GM10847 (cell line): ENCODE measurements around the gene AKAP12.

Experiments
- POLR2A ChIP-seq: IDR thresholded peaks from 2 replicates; pipeline ENCODE4 v1.6.1; 2011; ENCODE audit not compliant: insufficient read length; ENCODE audit errors: extremely low read depth

The AKAP12 gene

DNA sequence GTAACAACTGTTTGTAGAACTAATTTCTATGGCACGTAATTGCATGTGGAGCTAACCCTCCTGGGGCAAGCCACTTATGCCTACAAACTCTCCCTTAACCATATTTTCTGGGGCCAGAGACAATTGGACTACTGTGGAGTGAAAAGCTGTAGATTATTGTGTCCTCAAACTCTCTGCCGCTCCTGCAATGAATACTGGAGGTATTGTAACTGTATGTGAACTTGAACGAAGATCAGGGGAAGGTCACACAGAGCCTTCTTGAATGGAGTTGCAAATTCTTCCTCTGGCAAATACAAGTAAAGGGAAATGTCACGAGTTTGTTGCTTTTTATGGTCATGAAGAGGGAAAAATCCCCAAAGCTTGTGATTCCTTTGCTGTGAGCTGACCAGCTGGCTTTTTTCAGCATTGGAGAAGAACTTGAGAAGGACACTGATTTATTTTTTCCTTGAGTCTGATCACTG is 18.2 kb downstream of the AKAP12 start:
- no peak for TF ChIP-seq POLR2A

DNA sequence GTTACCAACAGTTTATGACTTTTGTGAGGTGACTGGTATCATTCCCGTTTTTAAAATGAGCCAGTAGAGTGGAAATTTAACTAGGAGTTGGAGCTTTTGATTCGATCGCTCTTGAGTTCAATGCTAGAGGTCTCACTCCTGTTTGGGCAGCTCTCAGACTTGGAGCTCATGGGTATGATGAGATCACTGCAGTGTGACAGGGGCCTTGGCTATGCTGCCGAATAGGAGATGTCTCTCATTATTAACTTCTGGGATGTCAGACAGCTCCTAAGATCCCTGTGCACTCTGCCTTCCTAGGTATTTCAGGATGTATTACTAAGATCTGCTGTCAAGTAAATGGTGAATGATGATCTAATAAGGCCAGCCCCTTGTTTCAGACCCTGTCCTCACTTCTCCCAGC is 20.4 kb downstream of the AKAP12 start:
- no peak for TF ChIP-seq POLR2A

DNA sequence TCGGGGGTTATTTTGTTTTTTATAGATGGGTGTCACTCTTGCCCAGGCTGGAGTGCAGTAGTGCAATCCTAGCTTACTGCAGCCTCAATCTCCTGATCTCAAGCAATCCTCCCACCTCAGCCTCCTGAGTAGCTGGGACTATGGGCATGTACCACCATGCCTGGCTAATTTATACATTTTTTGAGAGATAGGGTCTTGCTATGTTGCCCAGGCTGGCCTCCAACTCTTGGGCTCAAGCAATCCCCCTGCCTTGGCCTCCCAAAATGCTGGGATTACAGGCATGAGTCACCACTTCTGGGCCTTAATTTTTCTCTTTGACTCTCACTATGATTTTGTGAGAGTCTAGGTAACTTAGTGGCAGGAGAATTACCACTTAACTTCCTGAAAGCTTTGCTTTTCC is 23.3 kb downstream of the AKAP12 start:
- no peak for TF ChIP-seq POLR2A

DNA sequence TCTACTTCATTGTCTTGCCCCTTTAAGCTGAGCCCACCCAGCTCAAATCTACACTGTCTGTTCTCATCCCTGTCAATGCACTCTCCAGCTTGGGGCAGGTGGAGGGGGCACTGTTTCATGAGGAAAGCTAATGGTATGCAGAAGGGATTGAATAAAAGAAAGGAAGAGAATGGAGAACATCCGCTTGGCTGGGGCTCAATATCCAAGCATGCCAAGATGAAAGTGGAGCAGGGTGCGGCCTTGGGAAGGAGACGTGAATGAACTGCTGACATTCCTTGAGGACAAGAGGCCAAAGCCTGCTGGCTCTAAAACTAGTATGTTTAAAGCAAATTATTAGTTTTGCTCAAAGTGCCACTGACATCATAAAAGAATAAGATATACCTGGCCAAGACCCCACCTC is 24.2 kb downstream of the AKAP12 start:
- no peak for TF ChIP-seq POLR2A

DNA sequence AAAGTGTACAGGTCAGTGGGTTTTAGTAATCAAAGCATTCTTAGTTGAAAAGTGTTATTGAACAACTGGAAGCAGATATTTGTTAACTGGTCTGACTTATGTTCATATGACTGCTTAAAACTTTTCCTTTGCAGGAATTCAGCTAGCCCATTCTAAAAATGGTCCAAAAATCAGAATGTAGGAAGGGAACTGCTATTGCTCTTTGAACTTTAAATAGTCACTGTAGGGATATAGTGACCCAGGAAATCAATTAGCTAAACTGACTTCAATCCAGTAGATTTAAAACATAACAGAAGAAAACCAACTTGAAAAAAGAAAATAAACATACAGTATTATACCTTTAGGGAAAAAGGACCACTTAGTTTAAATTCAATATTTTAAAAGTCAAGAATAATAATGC is 25.5 kb downstream of the AKAP12 start:
- no peak for TF ChIP-seq POLR2A

DNA sequence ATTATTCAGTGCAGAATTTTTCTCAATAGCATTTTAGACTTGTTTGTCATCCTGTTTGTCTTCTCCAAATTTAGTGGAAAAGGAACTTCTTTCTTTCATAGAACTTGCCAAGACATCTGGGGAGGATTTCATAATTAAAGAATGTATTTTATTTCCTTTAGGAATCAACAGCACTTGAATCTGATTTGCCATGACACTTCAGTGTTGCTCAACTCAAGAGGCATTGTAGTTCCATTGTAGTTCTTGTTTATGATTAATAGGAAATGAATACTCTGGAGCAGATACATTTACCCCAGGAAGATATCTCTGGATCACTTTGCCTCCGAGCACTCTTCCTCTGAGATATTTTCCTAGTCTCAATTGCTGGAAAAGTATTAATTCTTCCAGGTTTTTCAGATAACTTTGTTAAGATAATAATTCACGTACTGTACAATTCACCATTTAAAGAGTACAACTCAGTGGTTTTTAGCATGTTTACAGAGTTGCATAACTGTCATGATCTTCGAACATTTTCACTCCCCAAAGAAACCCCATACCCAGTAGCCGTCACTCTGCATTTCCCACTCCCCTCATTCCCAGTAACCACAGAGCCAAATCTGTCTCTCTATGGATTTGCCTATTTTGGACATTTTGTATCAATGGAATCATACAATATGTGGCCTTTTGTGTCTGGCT is 29.7 kb downstream of the AKAP12 start:
- TF ChIP-seq POLR2A = no peak

DNA sequence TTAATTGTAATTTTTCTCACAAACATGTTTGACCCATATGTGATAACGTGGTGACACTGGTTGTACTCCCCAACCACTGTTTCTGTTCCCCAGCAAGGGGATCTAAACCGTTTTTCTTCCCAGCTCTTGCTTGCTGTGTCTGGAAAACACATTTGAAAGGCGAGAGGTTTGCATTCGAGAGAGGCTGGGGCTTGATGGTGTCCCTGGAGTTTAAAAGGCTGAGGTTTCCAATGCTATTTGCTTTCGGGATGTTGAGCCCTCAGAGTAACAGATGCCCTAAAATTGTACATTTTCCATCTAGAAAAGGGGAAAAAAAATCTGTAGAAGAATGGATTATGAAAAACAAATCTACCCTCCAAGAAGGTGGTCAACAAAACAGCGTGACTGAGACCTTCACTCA is 35.4 kb downstream of the AKAP12 start:
- no peak for TF ChIP-seq POLR2A

DNA sequence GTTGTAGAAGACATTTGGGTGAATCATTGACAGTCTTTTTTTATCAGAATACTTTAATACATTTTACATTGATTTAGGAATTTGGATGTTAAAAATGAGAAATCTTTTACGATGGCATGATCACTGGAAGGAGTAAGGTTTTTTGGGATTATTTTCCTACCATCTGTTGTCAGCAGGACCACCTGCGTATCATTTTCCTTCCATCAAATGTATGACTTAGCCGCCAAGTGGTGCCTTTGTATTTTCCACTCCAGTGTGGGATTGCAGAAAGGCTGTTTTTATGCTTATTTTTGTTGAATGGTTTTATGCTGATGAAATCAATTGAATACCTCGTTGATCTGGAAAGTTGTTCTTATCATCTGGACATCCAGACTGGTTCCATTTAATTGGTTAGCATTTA is 35.8 kb downstream of the AKAP12 start:
- TF ChIP-seq POLR2A = no peak

DNA sequence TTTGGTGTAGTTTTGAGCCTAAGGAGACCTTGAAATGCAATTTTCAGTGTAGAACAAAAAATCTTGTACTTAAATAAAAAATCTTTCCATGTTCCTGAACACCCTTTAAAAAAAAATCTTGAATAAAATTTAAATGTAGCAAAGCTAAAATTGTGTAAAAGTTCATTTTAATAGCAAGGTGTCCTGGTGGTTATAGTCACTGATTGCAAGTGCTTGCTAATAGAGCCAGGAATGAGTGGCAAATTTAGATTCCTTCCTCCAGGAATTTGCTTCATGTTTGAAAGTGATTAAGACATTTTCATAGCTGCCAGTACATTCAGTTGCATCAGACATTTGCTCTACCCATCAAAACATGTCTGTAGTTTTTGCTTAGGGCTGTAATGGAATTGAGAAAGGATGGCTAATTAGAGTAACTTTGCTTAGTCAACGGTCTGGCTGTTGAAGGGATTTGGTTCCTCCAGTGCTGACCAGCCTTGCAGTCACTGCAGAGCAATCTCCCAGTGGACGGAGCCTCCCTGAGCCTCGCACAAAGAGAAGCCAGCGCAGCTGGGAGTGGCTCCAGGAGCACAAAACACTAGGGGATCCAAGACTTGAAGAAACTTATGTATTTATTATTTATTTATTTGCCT is 36.5 kb downstream of the AKAP12 start:
- no peak for TF ChIP-seq POLR2A

DNA sequence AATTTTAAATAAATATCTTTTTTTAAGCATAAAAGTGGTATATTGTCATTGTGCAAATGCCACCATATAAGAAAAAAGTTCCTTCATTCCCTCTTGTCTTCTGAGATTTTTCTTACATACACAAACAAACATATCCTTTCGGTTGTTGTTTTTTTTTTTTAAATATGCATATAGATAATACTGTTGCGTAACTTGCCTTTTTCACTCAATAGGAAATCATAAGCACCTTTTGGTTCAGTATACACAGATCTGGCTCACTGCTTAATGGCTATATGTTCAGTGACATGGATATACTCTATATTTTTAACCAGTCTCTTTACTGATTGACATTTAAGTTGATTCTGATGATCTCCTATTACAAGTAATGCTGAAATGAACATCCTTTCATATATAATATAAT is 40.1 kb downstream of the AKAP12 start:
- TF ChIP-seq POLR2A = no peak

DNA sequence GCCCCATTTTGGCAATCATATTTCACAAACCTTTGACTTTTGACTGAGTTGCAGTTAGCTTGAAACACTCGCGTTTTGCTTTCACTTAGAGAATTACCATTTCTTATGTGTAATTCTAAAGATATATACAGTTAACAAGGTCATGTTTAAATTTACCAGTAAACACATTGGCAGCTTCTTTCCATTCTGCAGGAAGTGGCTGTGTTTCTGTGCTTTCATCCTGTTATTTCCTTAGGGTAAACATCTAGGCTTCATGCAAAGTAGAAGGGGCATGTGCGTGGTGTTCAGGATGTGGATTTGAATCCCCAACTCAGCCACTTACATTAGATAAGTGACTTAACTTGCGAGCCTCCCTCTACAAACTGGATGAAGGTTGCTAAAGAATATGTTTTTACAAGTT is 41.1 kb downstream of the AKAP12 start:
- no peak for TF ChIP-seq POLR2A

DNA sequence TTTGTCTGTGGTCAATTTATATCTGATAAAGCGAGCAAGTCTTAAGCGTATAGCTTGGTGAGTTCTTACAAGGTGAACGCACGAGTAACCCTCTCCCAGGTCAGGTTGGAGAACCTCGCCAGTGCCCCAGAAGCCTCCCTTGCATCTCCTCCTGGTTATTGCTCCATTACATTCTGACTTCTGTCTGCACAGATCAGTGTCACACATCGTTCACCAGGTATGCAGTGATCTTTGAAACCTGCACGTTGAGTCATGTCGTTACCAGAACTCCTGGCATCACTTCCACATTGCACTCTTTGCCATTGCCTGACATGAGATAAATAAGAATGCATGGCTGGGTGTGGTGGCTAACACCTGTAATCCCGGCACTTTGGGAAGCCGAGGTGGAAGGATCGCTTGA is 44.2 kb downstream of the AKAP12 start:
- TF ChIP-seq POLR2A = no peak

DNA sequence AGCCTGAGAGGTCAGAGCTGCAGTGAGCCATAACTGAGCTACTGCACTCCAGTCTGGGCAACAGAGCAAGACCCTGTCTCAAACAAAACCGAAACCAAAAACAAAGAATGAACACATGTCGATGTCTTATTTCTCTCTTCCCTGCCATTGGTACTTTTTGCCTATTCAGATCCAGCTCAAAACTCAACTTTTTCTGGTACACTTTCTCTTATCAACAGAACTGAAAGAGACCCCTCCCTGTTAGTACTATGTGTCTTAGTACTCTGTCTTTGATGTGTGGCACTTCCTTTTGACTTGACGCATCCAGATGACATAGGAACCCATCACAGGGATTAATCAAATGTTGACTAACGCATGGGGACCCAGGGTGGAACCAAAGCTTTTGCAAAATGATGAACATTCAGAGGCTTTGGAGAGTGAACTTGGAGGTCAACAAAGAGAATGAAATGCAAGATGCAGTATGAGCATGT is 44.8 kb downstream of the AKAP12 start:
- TF ChIP-seq POLR2A = no peak

DNA sequence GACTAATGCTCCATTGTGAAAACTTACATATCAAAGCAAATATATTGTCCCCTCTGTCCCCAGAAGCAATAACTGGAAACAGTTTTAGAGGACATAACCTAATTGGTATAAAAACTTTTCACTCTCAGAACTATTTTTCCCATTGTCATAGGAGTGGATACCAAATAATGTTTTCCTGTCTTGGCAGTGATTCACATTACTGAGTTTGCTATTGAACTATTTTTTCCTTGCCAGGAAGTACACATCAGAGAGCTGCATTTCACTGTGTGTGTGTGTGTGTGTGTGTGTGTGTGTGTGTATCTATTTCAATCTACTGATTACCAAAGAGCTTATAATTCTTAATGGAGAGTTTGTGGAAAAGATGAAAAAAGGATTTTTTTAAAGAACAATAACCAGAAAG is 45.4 kb downstream of the AKAP12 start:
- TF ChIP-seq POLR2A = no peak

DNA sequence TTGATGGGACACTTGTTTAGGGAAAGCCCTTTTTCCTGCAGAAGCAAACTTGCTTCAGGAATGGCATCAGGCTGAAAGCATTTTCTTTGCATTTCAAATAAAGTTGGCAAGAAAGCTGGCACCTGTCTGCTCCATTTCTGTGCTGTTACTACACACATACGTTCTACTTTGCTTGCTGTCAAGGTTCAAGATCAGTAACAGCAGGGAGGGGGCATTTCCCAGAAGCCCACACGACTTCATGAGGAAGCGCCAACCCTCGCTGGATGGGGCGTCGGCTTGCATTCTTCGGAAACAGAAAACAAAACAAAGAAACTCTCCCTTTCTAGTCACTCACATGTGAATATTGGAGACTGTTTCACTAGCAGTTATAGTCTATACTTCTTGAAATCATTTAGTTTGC is 46.4 kb downstream of the AKAP12 start:
- TF ChIP-seq POLR2A = no peak

DNA sequence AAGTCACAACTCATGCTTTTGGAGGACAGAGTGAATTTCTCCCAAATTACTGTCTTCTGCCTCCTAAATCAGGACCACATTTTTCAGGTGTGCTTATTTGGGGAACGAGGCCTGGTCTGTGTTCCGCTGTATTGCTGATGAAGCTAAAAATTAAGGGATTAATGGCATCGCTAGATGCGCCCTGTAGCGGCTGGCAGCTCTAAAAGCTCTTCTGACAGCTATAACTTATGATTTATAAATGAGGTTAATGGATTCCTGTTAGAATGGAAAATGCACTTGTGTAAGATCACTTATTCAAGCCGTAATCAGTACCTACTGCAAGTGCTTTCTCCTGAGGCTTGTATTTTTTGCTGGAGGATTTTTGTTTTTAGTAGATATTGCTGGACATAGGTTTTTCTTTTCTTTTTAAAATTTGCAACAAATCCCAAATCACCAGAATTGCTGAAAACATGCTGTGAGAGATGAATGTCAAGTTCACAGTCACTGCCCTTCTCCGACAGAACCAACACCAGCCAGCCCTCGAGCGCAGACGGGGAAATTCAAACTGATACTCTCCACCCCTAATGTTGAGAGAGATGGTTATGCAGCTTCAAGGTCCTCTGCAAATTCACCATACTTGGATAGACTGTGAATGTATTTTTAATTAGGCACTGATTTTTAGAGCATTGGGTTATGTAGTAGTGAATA is 49.1 kb downstream of the AKAP12 start:
- TF ChIP-seq POLR2A = no peak
